HepG2 (cell line): Measurements from ENCODE around the gene ABCB9. TPM values are rescaled to one million over a fixed set of nuclear protein-coding genes. Genes with fewer than 3 reads are reported as not detected.
A peak's percentile ranks its signal among the peaks of the same experiment; 100 is the strongest.

ENCODE experiments used
- AGO2 ChIP-seq: fragments of 200-400 bp; formaldehyde crosslinking; optimal IDR thresholded peaks from 2 replicates; pipeline ENCODE3; 2017; ENCODE audit warnings: mild to moderate bottlenecking, low read depth, low read length, moderate library complexity
- ATF7 ChIP-seq, 2 experiments: fragments of 450-650 bp in 1 of 2; sonication (generic) in 1 of 2; formaldehyde crosslinking in 1 of 2; IDR thresholded peaks; 2 replicates each; pipeline versions ENCODE4 v1.4.0 to v1.6.1; 2016 to 2020; ENCODE audit warnings: antibody characterized with exemption in 1 of 2, mild to moderate bottlenecking in 1 of 2, missing genetic modification reagents in 1 of 2
- BHLHE40 ChIP-seq: IDR thresholded peaks from 2 replicates; pipeline ENCODE4 v1.6.1; 2011; ENCODE audit warnings: low read length, improper control_type of control experiment
- CREB1 ChIP-seq, 2 experiments: fragments of 450-650 bp in 1 of 2; IDR thresholded peaks; 2 replicates each; pipeline ENCODE4 v1.6.1; 2016 to 2017; ENCODE audit warnings: control low read depth in 1 of 2, mild to moderate bottlenecking in 1 of 2, missing compliant biosample characterization in 1 of 2, missing genetic modification characterization in 1 of 2
- CREM ChIP-seq, 2 experiments: sonication (generic) in 1 of 2; formaldehyde crosslinking in 1 of 2; IDR thresholded peaks; 2 replicates each; pipeline versions ENCODE4 v1.4.0 to v1.6.1; 2016 to 2020; ENCODE audit warnings: antibody characterized with exemption in 1 of 2, mild to moderate bottlenecking in 1 of 2, missing genetic modification reagents in 1 of 2
- IRX3 ChIP-seq: sonication (generic); formaldehyde crosslinking; IDR thresholded peaks from 2 replicates; pipeline ENCODE4 v1.8.1; 2023; ENCODE audit warnings: mild to moderate bottlenecking, low read depth, missing genetic modification reagents, borderline replicate concordance
- ISL2 ChIP-seq: sonication (generic); formaldehyde crosslinking; IDR thresholded peaks from 2 replicates; pipeline ENCODE4 v1.5.0; 2020; ENCODE audit warnings: missing genetic modification reagents
- MAZ ChIP-seq, 2 experiments: sonication (generic) in 1 of 2; formaldehyde crosslinking in 1 of 2; IDR thresholded peaks; 2 replicates each; pipeline versions ENCODE4 v1.5.0 to v1.6.1; 2012 to 2020; ENCODE audit warnings: low read depth in 2 of 2, mild to moderate bottlenecking in 2 of 2, borderline replicate concordance in 1 of 2, improper control_type of control experiment in 1 of 2, low read length in 1 of 2, missing genetic modification reagents in 1 of 2, moderate library complexity in 1 of 2
- RAD51 ChIP-seq: fragments of 450-650 bp; IDR thresholded peaks from 2 replicates; pipeline ENCODE4 v1.6.1; 2016; ENCODE audit warnings: borderline replicate concordance
- RXRB ChIP-seq: IDR thresholded peaks from 2 replicates; pipeline ENCODE4 v1.6.1; 2016; ENCODE audit warnings: borderline replicate concordance, missing genetic modification reagents, missing compliant biosample characterization
- SAP130 ChIP-seq: IDR thresholded peaks from 2 replicates; pipeline ENCODE4 v1.6.1; 2016; ENCODE audit warnings: low read depth
- STAT5B ChIP-seq: sonication (generic); formaldehyde crosslinking; IDR thresholded peaks from 2 replicates; pipeline ENCODE4 v1.4.0; 2020; ENCODE audit warnings: missing genetic modification reagents
- ZIK1 ChIP-seq: sonication (generic); formaldehyde crosslinking; IDR thresholded peaks from 2 replicates; pipeline ENCODE4 v1.5.0; 2020; ENCODE audit warnings: mild to moderate bottlenecking, low read depth, missing genetic modification reagents, borderline replicate concordance
- ZNF614 ChIP-seq: IDR thresholded peaks from 2 replicates; pipeline ENCODE4 v1.6.1; 2018; ENCODE audit warnings: missing biosample characterization, missing genetic modification reagents, inconsistent platforms, borderline replicate concordance
- ZNF75D ChIP-seq: sonication (generic); formaldehyde crosslinking; IDR thresholded peaks from 2 replicates; pipeline ENCODE4 v1.8.1; 2023; ENCODE audit warnings: missing genetic modification reagents, mild to moderate bottlenecking, borderline replicate concordance
- ZNF772 ChIP-seq: sonication (generic); formaldehyde crosslinking; IDR thresholded peaks from 2 replicates; pipeline ENCODE4 v1.5.0; 2020; ENCODE audit warnings: mild to moderate bottlenecking, missing genetic modification reagents
- ZSCAN21 ChIP-seq: sonication (generic); formaldehyde crosslinking; IDR thresholded peaks from 2 replicates; pipeline ENCODE4 v1.8.0; 2022; ENCODE audit warnings: mild to moderate bottlenecking, missing genetic modification reagents, moderate library complexity, borderline replicate concordance
- polyA plus RNA-seq, 8 experiments: library from polyadenylated mRNA; depleted of rRNA in 3 of 8; stranded (reverse) in 7 of 8; unstranded in 1 of 8; fragments of >200 nt; fragmentation: Illumina TruSeq in 4 of 8; extraction: Trizol in 4 of 8; gene quantifications; 2 replicates each; pipeline versions ENCODE4 v1.2.1 to v1.2.3, GENCODE V29; 2011 to 2016; ENCODE audit warnings: low read depth in 4 of 8, missing spikeins in 1 of 8, mixed read lengths in 1 of 8; ENCODE audit not compliant: insufficient read depth in 1 of 8
- total RNA-seq, 5 experiments: library from RNA; depleted of rRNA; stranded (reverse); fragments of >200 nt; fragmentation: Illumina TruSeq; extraction: Trizol; gene quantifications; 2 replicates each; pipeline ENCODE4 v1.2.3, GENCODE V29; 2016; ENCODE audit warnings: low read depth in 1 of 5
- TF ChIP-seq, protein P1 (sequence below): sonication (generic); formaldehyde crosslinking; IDR thresholded peaks from 2 replicates; pipeline ENCODE4 v1.5.1; 2020; ENCODE audit warnings: mild to moderate bottlenecking, missing genetic modification reagents, borderline replicate concordance
- TF ChIP-seq, protein P2 (sequence below): sonication (generic); formaldehyde crosslinking; IDR thresholded peaks from 2 replicates; pipeline ENCODE4 v1.9.0; 2022; ENCODE audit warnings: missing genetic modification reagents, mild to moderate bottlenecking, borderline replicate concordance

The ABCB9 gene
- total and polyA plus RNA-seq, 2 of the 13 experiments (the other 11 are each of a cell fraction or from before 2014, with no cell fraction given), result 5.1 to 6.0 TPM

DNA sequence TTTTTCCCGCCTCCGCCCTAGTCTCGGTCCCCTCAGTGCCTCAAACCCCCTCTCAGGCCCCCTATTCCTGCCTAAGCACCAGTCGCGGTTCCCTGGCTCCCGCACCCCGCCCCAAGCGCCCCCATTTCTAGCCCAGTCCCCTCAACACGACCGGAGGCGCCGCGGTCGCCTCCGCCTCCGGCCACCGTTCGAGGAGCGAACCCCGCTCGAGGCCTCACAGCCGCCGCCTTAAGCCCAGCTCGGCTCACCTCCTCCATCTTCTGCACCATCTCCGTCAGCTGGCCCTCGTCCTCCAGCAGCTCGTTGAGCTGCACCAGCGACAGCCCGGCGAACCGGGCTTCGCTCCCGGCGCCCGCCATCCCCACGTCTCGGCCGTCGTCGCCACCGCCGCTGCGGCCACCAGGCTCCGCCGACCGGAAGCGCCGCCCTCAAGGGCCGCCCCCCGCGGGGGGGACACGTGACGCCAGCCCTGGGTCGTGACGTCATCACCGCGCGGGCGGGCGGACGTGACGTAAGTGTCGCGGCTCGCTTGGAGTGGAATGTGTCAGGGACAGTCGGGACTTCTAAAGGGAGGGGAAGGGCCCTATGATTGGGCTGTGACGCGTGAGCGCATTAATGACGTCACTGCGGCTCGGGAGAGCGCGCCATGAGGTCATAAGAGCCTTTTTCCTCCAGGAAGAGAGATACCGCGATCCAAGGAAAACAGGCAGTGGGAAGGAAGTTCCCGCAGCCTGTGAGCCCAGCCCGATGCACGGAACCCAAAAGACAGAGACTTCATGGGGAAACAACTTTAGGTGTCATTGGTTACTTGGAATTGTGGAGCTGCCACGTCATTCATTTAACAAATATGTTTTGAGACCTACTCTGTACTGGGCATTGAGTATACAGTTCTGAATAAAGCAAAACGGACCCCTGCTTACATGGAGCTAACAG, 70.3 kb downstream of the ABCB9 start, which contains the start of gene VPS37B (continued):
- TF ChIP-seq CREM (IDR thresholded peaks at IDR 0.05), result peak; percentile 93
- TF ChIP-seq CREM (CRISPR knock-in tag; IDR thresholded peaks at IDR 0.05), result peak; percentile 86
- no peak for TF ChIP-seq ZNF75D (CRISPR knock-in tag)
- TF ChIP-seq BHLHE40, result peak; percentile 51; the same call in 1 of the 2 replicates
- peak; percentile 99 for TF ChIP-seq ATF7 (IDR thresholded peaks at IDR 0.05)
- TF ChIP-seq ATF7 (CRISPR knock-in tag; IDR thresholded peaks at IDR 0.05), result peak; percentile 99
- TF ChIP-seq STAT5B (CRISPR knock-in tag), result no peak
- TF ChIP-seq RAD51, result peak; percentile 37; the same call in 1 of the 2 replicates
- TF ChIP-seq AGO2, result no peak
- peak; percentile 65; the same call in 1 of the 2 replicates for TF ChIP-seq ZSCAN21 (CRISPR knock-in tag)
- TF ChIP-seq ISL2 (CRISPR knock-in tag), result no peak
- no peak for TF ChIP-seq ZNF614 (CRISPR knock-in tag)
- TF ChIP-seq IRX3 (CRISPR knock-in tag), result no peak
- TF ChIP-seq MAZ (IDR thresholded peaks at IDR 0.05; ENCODE audit: borderline replicate concordance, low read depth, low read length), result peak; percentile 55; the same call in 1 of the 2 replicates
- TF ChIP-seq MAZ (CRISPR knock-in tag; IDR thresholded peaks at IDR 0.05; ENCODE audit: low read depth), result no peak
- TF ChIP-seq SAP130, result peak; percentile 77
- TF ChIP-seq RXRB (CRISPR knock-in tag), result 0 out of 2 replicates have a peak, but pooled peaks have one; percentile 8
- TF ChIP-seq, protein P1, sequence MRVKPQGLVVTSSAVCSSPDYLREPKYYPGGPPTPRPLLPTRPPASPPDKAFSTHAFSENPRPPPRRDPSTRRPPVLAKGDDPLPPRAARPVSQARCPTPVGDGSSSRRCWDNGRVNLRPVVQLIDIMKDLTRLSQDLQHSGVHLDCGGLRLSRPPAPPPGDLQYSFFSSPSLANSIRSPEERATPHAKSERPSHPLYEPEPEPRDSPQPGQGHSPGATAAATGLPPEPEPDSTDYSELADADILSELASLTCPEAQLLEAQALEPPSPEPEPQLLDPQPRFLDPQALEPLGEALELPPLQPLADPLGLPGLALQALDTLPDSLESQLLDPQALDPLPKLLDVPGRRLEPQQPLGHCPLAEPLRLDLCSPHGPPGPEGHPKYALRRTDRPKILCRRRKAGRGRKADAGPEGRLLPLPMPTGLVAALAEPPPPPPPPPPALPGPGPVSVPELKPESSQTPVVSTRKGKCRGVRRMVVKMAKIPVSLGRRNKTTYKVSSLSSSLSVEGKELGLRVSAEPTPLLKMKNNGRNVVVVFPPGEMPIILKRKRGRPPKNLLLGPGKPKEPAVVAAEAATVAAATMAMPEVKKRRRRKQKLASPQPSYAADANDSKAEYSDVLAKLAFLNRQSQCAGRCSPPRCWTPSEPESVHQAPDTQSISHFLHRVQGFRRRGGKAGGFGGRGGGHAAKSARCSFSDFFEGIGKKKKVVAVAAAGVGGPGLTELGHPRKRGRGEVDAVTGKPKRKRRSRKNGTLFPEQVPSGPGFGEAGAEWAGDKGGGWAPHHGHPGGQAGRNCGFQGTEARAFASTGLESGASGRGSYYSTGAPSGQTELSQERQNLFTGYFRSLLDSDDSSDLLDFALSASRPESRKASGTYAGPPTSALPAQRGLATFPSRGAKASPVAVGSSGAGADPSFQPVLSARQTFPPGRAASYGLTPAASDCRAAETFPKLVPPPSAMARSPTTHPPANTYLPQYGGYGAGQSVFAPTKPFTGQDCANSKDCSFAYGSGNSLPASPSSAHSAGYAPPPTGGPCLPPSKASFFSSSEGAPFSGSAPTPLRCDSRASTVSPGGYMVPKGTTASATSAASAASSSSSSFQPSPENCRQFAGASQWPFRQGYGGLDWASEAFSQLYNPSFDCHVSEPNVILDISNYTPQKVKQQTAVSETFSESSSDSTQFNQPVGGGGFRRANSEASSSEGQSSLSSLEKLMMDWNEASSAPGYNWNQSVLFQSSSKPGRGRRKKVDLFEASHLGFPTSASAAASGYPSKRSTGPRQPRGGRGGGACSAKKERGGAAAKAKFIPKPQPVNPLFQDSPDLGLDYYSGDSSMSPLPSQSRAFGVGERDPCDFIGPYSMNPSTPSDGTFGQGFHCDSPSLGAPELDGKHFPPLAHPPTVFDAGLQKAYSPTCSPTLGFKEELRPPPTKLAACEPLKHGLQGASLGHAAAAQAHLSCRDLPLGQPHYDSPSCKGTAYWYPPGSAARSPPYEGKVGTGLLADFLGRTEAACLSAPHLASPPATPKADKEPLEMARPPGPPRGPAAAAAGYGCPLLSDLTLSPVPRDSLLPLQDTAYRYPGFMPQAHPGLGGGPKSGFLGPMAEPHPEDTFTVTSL, result no peak
- no peak for TF ChIP-seq ZIK1 (CRISPR knock-in tag)
- TF ChIP-seq, protein P2, sequence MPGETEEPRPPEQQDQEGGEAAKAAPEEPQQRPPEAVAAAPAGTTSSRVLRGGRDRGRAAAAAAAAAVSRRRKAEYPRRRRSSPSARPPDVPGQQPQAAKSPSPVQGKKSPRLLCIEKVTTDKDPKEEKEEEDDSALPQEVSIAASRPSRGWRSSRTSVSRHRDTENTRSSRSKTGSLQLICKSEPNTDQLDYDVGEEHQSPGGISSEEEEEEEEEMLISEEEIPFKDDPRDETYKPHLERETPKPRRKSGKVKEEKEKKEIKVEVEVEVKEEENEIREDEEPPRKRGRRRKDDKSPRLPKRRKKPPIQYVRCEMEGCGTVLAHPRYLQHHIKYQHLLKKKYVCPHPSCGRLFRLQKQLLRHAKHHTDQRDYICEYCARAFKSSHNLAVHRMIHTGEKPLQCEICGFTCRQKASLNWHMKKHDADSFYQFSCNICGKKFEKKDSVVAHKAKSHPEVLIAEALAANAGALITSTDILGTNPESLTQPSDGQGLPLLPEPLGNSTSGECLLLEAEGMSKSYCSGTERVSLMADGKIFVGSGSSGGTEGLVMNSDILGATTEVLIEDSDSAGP (CRISPR knock-in tag), result peak; percentile 37; the same call in 1 of the 2 replicates
- no peak for TF ChIP-seq ZNF772 (CRISPR knock-in tag)
- TF ChIP-seq CREB1 (IDR thresholded peaks at IDR 0.05), result peak; percentile 100
- TF ChIP-seq CREB1 (CRISPR knock-in tag; IDR thresholded peaks at IDR 0.05), result peak; percentile 97
